GM12873 (cell line): Measurements from ENCODE around the gene ALG6.

Source experiments
- CTCF ChIP-seq: IDR thresholded peaks from 2 replicates; pipeline ENCODE4 v1.5.1; 2012; ENCODE audit warnings: low read depth, mild to moderate bottlenecking, moderate library complexity, low read length, control low read depth; ENCODE audit not compliant: insufficient read depth; ENCODE audit errors: missing control alignments

The ALG6 gene

GRCh38 chr1:63405021-63405420, 37.6 kb downstream of the ALG6 start:
- TF ChIP-seq CTCF: no peak

GRCh38 chr1:63405987-63406386, 38.6 kb downstream of the ALG6 start:
- TF ChIP-seq CTCF: no peak

- no peak for TF ChIP-seq CTCF
These were observed 39.6 kb downstream of the ALG6 start for GRCh38 chr1:63407002-63407401.

- TF ChIP-seq CTCF: no peak
These were observed 40.9 kb downstream of the ALG6 start for GRCh38 chr1:63408331-63408730.

DNA sequence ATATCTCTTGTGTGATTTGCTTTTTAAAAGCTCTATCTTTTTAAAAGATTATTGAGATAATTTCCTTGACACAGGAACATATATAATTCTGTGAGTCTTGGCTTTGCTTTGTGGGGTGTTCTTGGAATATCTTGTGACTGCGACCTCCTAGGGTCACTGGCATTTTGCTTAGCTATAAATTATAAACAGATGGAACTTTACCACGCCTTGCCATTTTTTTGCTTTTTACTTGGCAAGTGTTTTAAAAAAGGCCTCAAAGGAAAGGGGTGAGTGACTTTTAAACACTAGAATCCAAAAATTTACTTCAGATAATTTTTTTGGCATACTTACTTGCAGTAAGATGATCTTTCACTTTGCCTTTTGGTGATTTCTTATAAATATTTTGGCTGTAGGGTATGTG, 43.6 kb downstream of the ALG6 start:
- no peak for TF ChIP-seq CTCF

DNA sequence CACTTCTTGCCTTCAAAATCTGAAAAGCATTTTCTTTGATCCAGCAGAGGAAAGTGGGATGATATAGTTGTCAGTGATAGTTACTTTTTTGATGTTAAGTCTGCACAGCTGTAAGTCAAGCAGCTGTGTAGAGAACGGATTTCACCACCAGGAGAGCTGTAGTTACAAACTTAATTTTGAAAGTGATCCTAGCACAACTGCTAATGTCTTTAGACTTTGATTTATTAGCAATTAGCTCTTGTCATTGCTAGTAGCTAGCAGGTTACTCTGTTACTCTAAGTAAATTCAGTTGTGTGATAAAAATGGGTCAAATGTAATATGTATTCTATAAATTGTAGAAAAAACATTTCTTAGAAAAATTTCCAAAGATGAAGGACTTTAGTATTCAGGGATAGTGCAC, 46.0 kb downstream of the ALG6 start:
- no peak for TF ChIP-seq CTCF

DNA sequence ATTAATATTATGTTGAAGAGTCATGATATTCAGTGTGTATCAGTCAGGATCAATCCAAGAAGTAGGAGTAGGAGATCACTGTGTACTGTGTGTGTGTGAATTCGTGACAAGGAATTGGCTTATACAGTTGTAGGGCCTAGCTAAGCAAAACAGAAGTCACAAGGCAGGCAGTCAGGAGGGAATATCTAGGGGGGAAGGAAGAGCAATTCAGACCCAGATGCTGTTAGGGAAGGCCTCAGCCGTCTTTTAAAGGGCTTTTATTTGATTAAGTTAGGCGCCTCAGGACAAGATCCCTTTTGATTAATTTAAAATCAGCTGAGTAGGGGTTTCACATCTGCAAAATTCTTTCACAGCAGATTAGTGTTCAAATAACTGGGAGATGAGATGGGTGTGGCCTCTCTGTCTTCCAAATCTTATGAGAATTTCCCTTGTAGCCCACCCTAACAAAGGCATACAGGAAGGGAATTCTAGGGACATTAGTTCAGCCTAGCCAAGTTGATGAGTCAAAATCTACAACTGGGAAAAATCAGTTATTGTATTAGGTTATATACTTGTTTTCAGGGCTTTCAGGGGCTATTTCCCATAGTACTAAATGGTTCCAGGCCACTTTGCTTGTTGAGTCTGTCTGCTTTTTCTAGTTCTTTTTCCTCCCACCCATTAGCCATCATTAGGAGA, 47.4 kb downstream of the ALG6 start:
- TF ChIP-seq CTCF: no peak

DNA sequence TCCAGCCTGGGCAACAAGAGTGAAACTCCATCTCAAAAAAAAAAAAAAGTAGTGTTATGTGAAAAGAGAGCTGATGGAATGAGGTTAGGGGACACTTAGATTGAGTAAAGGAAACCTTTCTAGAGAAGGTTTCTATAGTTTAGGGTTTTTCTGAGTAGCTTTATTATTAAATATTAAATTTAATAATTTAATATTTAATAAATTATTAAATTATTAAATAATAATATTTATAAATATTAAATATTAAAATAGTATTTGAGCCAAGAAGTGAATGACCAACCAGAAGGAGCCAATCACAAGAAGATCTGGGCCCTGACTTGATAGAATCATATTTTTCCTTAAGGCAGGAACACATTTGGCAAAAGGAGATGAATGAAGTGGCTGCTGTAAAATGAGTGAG, 50.7 kb downstream of the ALG6 start:
- TF ChIP-seq CTCF: no peak
